K562 (cell line): ENCODE measurements around the gene SPEF1. TPM values are rescaled to one million over a fixed set of nuclear protein-coding genes. Genes with fewer than 3 reads are reported as not detected.

Experiments
- ATAC-seq: fragments of 200-7000 bp; cut with Tn5 transposase; 3 replicates; pipeline ENCODE4 v1.9.1; 2020; ENCODE audit warnings: moderate library complexity
- BruUV-seq: library from RNA; stranded (reverse); fragments of 400-500 nt; replicated peaks from 2 replicates; lab custom pipeline; 2021; lab: Mats Ljungman, UMichigan
- CTCF ChIA-PET: fragments of 300-600 bp; formaldehyde crosslinking; extraction: SDS; loops from one replicate; lab custom pipeline; 2021; ENCODE audit warnings: low intra/inter-chr PET ratio; lab: Yijun Ruan, JAX
- POLR2A ChIA-PET: fragments of 300-600, 350-650 bp; sonication (Branson Sonifier 250); formaldehyde crosslinking; extraction: SDS; loops from one replicate; lab custom pipeline; 2021; ENCODE audit warnings: antibody characterized with exemption, inconsistent platforms; lab: Yijun Ruan, JAX
- DNase-seq, 4 experiments: peaks; one replicate each; pipeline versions ENCODE4 v3.0.0 to v3.0.0-alpha.2; 2011 to 2018; ENCODE audit warnings: low spot score in 3 of 4, mixed read lengths in 3 of 4; ENCODE audit errors: extremely low read depth in 1 of 4
- FAIRE-seq: peaks from 2 replicates; lab custom pipeline; 2011; peaks lifted over from hg19 to GRCh38; lab: Jason Lieb, UNC
- H2AFZ ChIP-seq: 2 replicates; pipeline ENCODE4 v1.6.0; 2011; ENCODE audit warnings: low read depth, low read length, control low read depth, inconsistent platforms
- H3K27ac ChIP-seq: fragments of 200-600 bp; 3 replicates; pipeline ENCODE4 v1.8.0; 2011; ENCODE audit warnings: low read depth, mild to moderate bottlenecking, control low read depth, inconsistent platforms, low read length, moderate library complexity, mixed read lengths; ENCODE audit errors: extremely low read depth
- H3K27me3 ChIP-seq, 2 experiments: fragments of 300-600 bp in 1 of 2; 2 replicates in 1 of 2; 3 replicates in 1 of 2; pipeline versions ENCODE4 v1.6.0 to v1.8.0; 2011; ENCODE audit warnings: inconsistent platforms in 2 of 2, low read length in 2 of 2, mild to moderate bottlenecking in 1 of 2, mixed read lengths in 1 of 2, moderate library complexity in 1 of 2; ENCODE audit not compliant: control insufficient read depth in 2 of 2, insufficient read depth in 2 of 2
- H3K36me3 ChIP-seq: fragments of 300-600 bp; 3 replicates; pipeline ENCODE4 v1.8.0; 2011; ENCODE audit warnings: mild to moderate bottlenecking, low read length, inconsistent platforms; ENCODE audit not compliant: control insufficient read depth, insufficient read depth
- H3K4me1 ChIP-seq, 2 experiments: fragments of 200-600 bp in 1 of 2; replicated peaks in 1 of 2; 2 replicates in 1 of 2; 3 replicates in 1 of 2; pipeline versions ENCODE4 v1.5.1 to v1.8.0; 2011; ENCODE audit warnings: inconsistent platforms in 2 of 2, low read length in 2 of 2, mild to moderate bottlenecking in 1 of 2, mixed read lengths in 1 of 2, moderate library complexity in 1 of 2; ENCODE audit not compliant: control insufficient read depth in 2 of 2, insufficient read depth in 2 of 2
- H3K4me2 ChIP-seq: 2 replicates; pipeline ENCODE4 v1.6.1; 2011; ENCODE audit warnings: low read length, control low read depth, inconsistent platforms, mixed read lengths; ENCODE audit not compliant: insufficient read depth
- H3K4me3 ChIP-seq: fragments of 200-600 bp; sonication (generic), shearing (Covaris generic); 2 replicates; pipeline ENCODE4 v1.5.1; 2016; ENCODE audit warnings: control low read depth, inconsistent platforms
- H3K79me2 ChIP-seq: fragments of 200-600 bp; 3 replicates; pipeline ENCODE4 v1.8.0; 2011; ENCODE audit warnings: low read length, inconsistent platforms; ENCODE audit not compliant: control insufficient read depth, insufficient read depth
- H3K9ac ChIP-seq, 2 experiments: 2 replicates each; pipeline versions ENCODE4 v1.6.0 to v1.6.1; 2011; ENCODE audit warnings: low read depth in 2 of 2, low read length in 2 of 2, control low read depth in 1 of 2, inconsistent platforms in 1 of 2, mild to moderate bottlenecking in 1 of 2, mixed read lengths in 1 of 2; ENCODE audit not compliant: insufficient read depth in 1 of 2
- H3K9me1 ChIP-seq: one replicate; pipeline ENCODE4 v1.6.0; 2011; ENCODE audit warnings: inconsistent platforms, mild to moderate bottlenecking, low read length, moderate library complexity; ENCODE audit not compliant: control insufficient read depth, insufficient read depth
- H3K9me3 ChIP-seq: replicated peaks from 2 replicates; pipeline ENCODE4 v1.5.1; 2011; ENCODE audit warnings: low read depth, low read length, inconsistent platforms; ENCODE audit not compliant: control insufficient read depth, insufficient read depth
- H4K20me1 ChIP-seq: replicated peaks from 2 replicates; pipeline ENCODE4 v1.6.1; 2011; ENCODE audit warnings: low read length, inconsistent platforms, mixed read lengths; ENCODE audit not compliant: control insufficient read depth, insufficient read depth
- FOXJ2 ChIP-seq: fragments of 200-800 bp; sonication (Bioruptor generic); IDR thresholded peaks from 2 replicates; pipeline ENCODE4 v1.6.1; 2016; ENCODE audit warnings: missing genetic modification characterization, missing compliant biosample characterization
- HMG20B ChIP-seq: fragments of 250-450 bp; sonication (Bioruptor Pico); IDR thresholded peaks from 2 replicates; pipeline ENCODE4 v1.5.0; 2021; ENCODE audit warnings: mild to moderate bottlenecking
- HOMEZ ChIP-seq: fragments of 250-450 bp; sonication (Bioruptor Pico); IDR thresholded peaks from 2 replicates; pipeline ENCODE4 v1.4.0; 2020; ENCODE audit warnings: mild to moderate bottlenecking, moderate library complexity
- HOXB6 ChIP-seq: fragments of 250-450 bp; sonication (Bioruptor Pico); IDR thresholded peaks from 2 replicates; pipeline ENCODE4 v1.5.1; 2022; ENCODE audit warnings: mild to moderate bottlenecking, borderline replicate concordance
- MEIS2 ChIP-seq: fragments of 450-650 bp; IDR thresholded peaks from 2 replicates; pipeline ENCODE4 v1.6.1; 2014; ENCODE audit warnings: mild to moderate bottlenecking; ENCODE audit not compliant: partially characterized antibody
- PML ChIP-seq: IDR thresholded peaks from 2 replicates; pipeline ENCODE4 v1.6.1; 2012; ENCODE audit warnings: low read length, inconsistent platforms
- POLR2AphosphoS5 ChIP-seq: IDR thresholded peaks from 2 replicates; pipeline ENCODE4 v1.6.1; 2011; ENCODE audit warnings: mild to moderate bottlenecking, low read depth, low read length, moderate library complexity; ENCODE audit not compliant: control insufficient read depth, insufficient read depth
- POLR2G ChIP-seq: fragments of 200-400 bp; formaldehyde crosslinking; IDR thresholded peaks from 2 replicates; pipeline ENCODE4 v1.6.1; 2017; ENCODE audit warnings: low read depth, mild to moderate bottlenecking, antibody characterized with exemption, low read length, moderate library complexity
- POLR3A ChIP-seq: IDR thresholded peaks from 2 replicates; pipeline ENCODE4 v1.6.1; 2011; ENCODE audit warnings: borderline replicate concordance, mild to moderate bottlenecking, moderate library complexity; ENCODE audit not compliant: insufficient read length, insufficient read depth; ENCODE audit errors: extremely low read depth
- RBM22 ChIP-seq: fragments of 200-400 bp; formaldehyde crosslinking; IDR thresholded peaks from 2 replicates; pipeline ENCODE4 v1.6.1; 2018; ENCODE audit warnings: low read length, low read depth; ENCODE audit not compliant: poor library complexity, severe bottlenecking
- SAP30 ChIP-seq: fragments of 200-600 bp; sonication (generic); IDR thresholded peaks from 2 replicates; pipeline ENCODE4 v1.6.1; 2012; ENCODE audit warnings: borderline replicate concordance, low read depth, mild to moderate bottlenecking, moderate library complexity, low read length, control low read depth, inconsistent platforms; ENCODE audit not compliant: insufficient read depth, poor library complexity, severe bottlenecking
- TCF3 ChIP-seq: sonication (generic); formaldehyde crosslinking; IDR thresholded peaks from 2 replicates; pipeline ENCODE4 v1.4.0; 2020; ENCODE audit warnings: mild to moderate bottlenecking, missing genetic modification reagents
- ZFX ChIP-seq: sonication (generic); formaldehyde crosslinking; IDR thresholded peaks from 2 replicates; pipeline ENCODE4 v1.8.0; 2022; ENCODE audit warnings: mild to moderate bottlenecking, missing genetic modification reagents, moderate library complexity
- ZNF311 ChIP-seq: fragments of 250-450 bp; sonication (Bioruptor Pico); IDR thresholded peaks from 2 replicates; pipeline ENCODE4 v1.4.0; 2020; ENCODE audit warnings: mild to moderate bottlenecking, moderate library complexity
- WGBS: fragments of 100-300 bp; shearing (Covaris generic); methylation state at CpG from one replicate; pipeline ENCODE4 v1.1.6; 2016; ENCODE audit warnings: low coverage, mixed read lengths; ENCODE audit not compliant: insufficient coverage; ENCODE audit errors: missing lambda C conversion rate; 5-methylcytosine and 5-hydroxymethylcytosine counted together
- in situ Hi-C: fragments of 300-500 bp; cut with MboI; formaldehyde crosslinking; loops from 4 replicates; pipeline ENCODE4 v1.15.0; 2018; ENCODE audit warnings: inconsistent platforms, mixed read lengths
- intact Hi-C: fragments of 100-400 bp; cut with micrococcal nuclease; formaldehyde crosslinking; loops from 2 replicates; pipeline ENCODE4 v1.14.2; 2022
- polyA plus RNA-seq, 8 experiments: library from polyadenylated mRNA; depleted of rRNA in 4 of 8; stranded (reverse) in 5 of 8; unstranded in 3 of 8; fragments of >200 nt; fragmentation: Nextera tagmentation in 2 of 8; fragmentation: Illumina TruSeq in 1 of 8; extraction: Ambion mirVana in 2 of 8; extraction: Trizol in 1 of 8; gene quantifications; 2 replicates each; pipeline versions ENCODE4 v1.2.1 to v1.2.3, GENCODE V29; 2011 to 2014; ENCODE audit warnings: inconsistent platforms in 1 of 8, missing spikeins in 1 of 8
- total RNA-seq, 7 experiments: library from RNA; depleted of rRNA in 6 of 7; stranded (reverse); fragments of >200 nt in 6 of 7; fragmentation: Illumina TruSeq in 2 of 7; extraction: Trizol in 2 of 7; gene quantifications; 2 replicates each; pipeline versions ENCODE4 v1.2.1 to v1.2.3, GENCODE V29; 2011 to 2021; ENCODE audit warnings: low replicate concordance in 1 of 7
- TF ChIP-seq, protein P1 (sequence below): fragments of 450-650 bp; formaldehyde crosslinking; IDR thresholded peaks from 2 replicates; pipeline ENCODE4 v1.4.0; 2022; ENCODE audit warnings: missing genetic modification characterization

SPEF1 gene
- total and polyA plus RNA-seq, 9 of the 15 experiments (the other 6 are each of a cell fraction or from before 2014, with no cell fraction given): not detected

DNA sequence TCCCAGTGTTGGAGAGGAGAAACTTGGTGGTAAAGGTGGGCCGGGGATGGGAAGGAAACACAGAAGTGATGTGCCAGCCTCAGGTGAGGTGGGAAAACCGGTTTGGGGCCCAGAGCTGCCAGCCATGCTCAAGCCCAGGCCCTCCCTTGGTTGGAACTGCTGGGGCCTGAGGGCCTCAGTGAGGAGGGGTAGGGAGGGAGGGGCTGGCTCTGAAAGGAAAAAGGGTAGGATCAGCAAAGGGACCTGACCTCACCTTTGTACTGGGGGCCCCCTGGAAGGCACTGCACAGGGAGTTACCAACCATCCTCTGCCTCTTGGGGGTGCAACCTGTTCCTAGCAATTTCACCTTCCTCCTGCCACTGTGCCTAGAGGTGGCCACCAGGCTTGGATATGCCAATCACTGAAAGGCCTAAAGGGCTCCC lies 1.8 kb upstream of the SPEF1 start:
- no peak for FAIRE-seq
- H3K4me1 ChIP-seq: peaks cover 8 to 45% of the 10 kb centered on the region in 2 experiments; a peak in 3 of 5 replicates
- intact Hi-C loops: loop anchor here (10.0 kb wide), 2 partner anchors 108 to 412 kb away; no protein-coding TSS in a partner anchor
- H3K9me1 ChIP-seq: no peaks in the 10 kb centered on the region
- H2AFZ ChIP-seq: no peak overlapping the region
- H4K20me1 ChIP-seq: peaks cover 6% of the 10 kb centered on the region
- H3K4me3 ChIP-seq: no peak overlapping the region
- H3K9me3 ChIP-seq: no peaks in the 10 kb centered on the region
- H3K4me2 ChIP-seq: no peak overlapping the region
- H3K27ac ChIP-seq: no peak overlapping the region
- CTCF ChIA-PET: no interaction called here
- peaks cover 31% of the 10 kb centered on the region for H3K79me2 ChIP-seq
- TF ChIP-seq, protein P1, sequence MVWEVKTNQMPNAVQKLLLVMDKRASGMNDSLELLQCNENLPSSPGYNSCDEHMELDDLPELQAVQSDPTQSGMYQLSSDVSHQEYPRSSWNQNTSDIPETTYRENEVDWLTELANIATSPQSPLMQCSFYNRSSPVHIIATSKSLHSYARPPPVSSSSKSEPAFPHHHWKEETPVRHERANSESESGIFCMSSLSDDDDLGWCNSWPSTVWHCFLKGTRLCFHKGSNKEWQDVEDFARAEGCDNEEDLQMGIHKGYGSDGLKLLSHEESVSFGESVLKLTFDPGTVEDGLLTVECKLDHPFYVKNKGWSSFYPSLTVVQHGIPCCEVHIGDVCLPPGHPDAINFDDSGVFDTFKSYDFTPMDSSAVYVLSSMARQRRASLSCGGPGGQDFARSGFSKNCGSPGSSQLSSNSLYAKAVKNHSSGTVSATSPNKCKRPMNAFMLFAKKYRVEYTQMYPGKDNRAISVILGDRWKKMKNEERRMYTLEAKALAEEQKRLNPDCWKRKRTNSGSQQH (CRISPR knock-in tag): no peak
- TF ChIP-seq POLR2AphosphoS5 (peak; percentile 8; the same call in 1 of the 2 replicates), SAP30 (no peak), RBM22 (no peak), PML (no peak), POLR2G (peak; percentile 46; the same call in 1 of the 2 replicates), MEIS2 (no peak), HMG20B (CRISPR knock-in tag) (no peak), HOMEZ (no peak), POLR3A (no peak), ZFX (CRISPR knock-in tag) (no peak), ZNF311 (CRISPR knock-in tag) (no peak), FOXJ2 (tag) (no peak), HOXB6 (CRISPR knock-in tag) (no peak), TCF3 (CRISPR knock-in tag) (no peak)
- TF ChIP-seq, all 486 proteins: peak for 2
- POLR2A ChIA-PET: interaction anchor here (0.7 to 1.7 kb wide), 3 partner anchors 16 to 86 kb away, joined by 3 to 4 read pairs (median 3); partner anchors contain the start of gene ADISSP
- WGBS: no CpG with 5 or more reads among the region's 2 CpGs
- H3K36me3 ChIP-seq: peaks cover 21% of the 10 kb centered on the region; the same call in 1 of the 3 replicates
- no peak for ATAC-seq
- H3K9ac ChIP-seq: peak overlapping the region in 1 of 2 experiments; percentile 35; a peak in 2 of 4 replicates
- in situ Hi-C loops: no loop called here
- DNase-seq: no peak
- no TSS peak for BruUV-seq
- no peaks in the 10 kb centered on the region for H3K27me3 ChIP-seq
